HCT116 (cell line): ENCODE measurements around the gene ULBP2. TPM values are rescaled to one million over a fixed set of nuclear protein-coding genes. Genes with fewer than 3 reads are reported as not detected.

Experiments used
- ATAC-seq: fragments of 200-7000 bp; cut with Tn5 transposase; 2 replicates; pipeline ENCODE4 v1.9.1; 2020; ENCODE audit warnings: mild to moderate bottlenecking, moderate library complexity
- BruUV-seq: library from RNA; stranded (reverse); fragments of 400-500 nt; replicated peaks from 2 replicates; lab custom pipeline; 2021; lab: Mats Ljungman, UMichigan
- CTCF ChIA-PET: fragments of 300-600 bp; sonication (Branson Sonifier 250); formaldehyde crosslinking; loops from one replicate; lab custom pipeline; 2021; ENCODE audit warnings: antibody characterized with exemption; lab: Charles Lee
- POLR2A ChIA-PET: fragments of 300-600, 350-600 bp; sonication (Branson Sonifier 250); formaldehyde crosslinking; loops from one replicate; lab custom pipeline; 2021; ENCODE audit warnings: antibody characterized with exemption; lab: Charles Lee
- RAD21 ChIA-PET, 2 experiments: fragments of 300-600 bp; sonication (Branson Sonifier 250); formaldehyde crosslinking; loops; one replicate each; lab custom pipeline; 2023; ENCODE audit warnings: low total read pairs in 2 of 2; ENCODE audit not compliant: uncharacterized antibody in 2 of 2, unreplicated experiment in 2 of 2, low non-redundant PET in 1 of 2; lab: Charles Lee
- DNase-seq: peaks from one replicate; pipeline ENCODE4 v3.0.0-alpha.2; 2010; ENCODE audit warnings: low read depth, low spot score
- H2AFZ ChIP-seq: fragments of 200-600 bp; shearing (Covaris generic), sonication (generic); 2 replicates; pipeline ENCODE4 v1.6.1; 2017; ENCODE audit warnings: low read depth, mixed run types, mixed read lengths, antibody characterized with exemption, low read length; ENCODE audit not compliant: poor library complexity, severe bottlenecking
- H3K27ac ChIP-seq: 2 replicates; pipeline ENCODE4 v1.5.1; 2012; ENCODE audit warnings: low read depth, low read length
- H3K27me3 ChIP-seq: fragments of 200-600 bp; sonication (generic); 2 replicates; pipeline ENCODE4 v1.6.1; 2016; ENCODE audit warnings: mixed run types, low read length, mixed read lengths; ENCODE audit not compliant: insufficient read depth
- H3K36me3 ChIP-seq, 2 experiments: fragments of 200-500 bp in 1 of 2; fragments of 200-600 bp in 1 of 2; sonication (Bioruptor generic) in 1 of 2; sonication (generic) in 1 of 2; 2 replicates each; pipeline versions ENCODE4 v1.5.1 to v1.6.1; 2014 to 2016; ENCODE audit warnings: low read length in 2 of 2, inconsistent platforms in 1 of 2, mixed read lengths in 1 of 2, mixed run types in 1 of 2; ENCODE audit not compliant: insufficient read depth in 2 of 2, control insufficient read depth in 1 of 2
- H3K4me1 ChIP-seq, 2 experiments: fragments of 200-600 bp in 1 of 2; sonication (generic) in 1 of 2; 2 replicates each; pipeline versions ENCODE4 v1.5.1 to v1.6.1; 2012 to 2017; ENCODE audit warnings: low read length in 2 of 2, inconsistent platforms in 1 of 2, mild to moderate bottlenecking in 1 of 2, mixed read lengths in 1 of 2, mixed run types in 1 of 2, moderate library complexity in 1 of 2; ENCODE audit not compliant: insufficient read depth in 2 of 2, control insufficient read depth in 1 of 2
- H3K4me2 ChIP-seq: fragments of 200-600 bp; sonication (generic); 2 replicates; pipeline ENCODE4 v1.6.1; 2017; ENCODE audit warnings: mixed run types, low read length, mixed read lengths
- H3K4me3 ChIP-seq, 2 experiments: fragments of 200-600 bp in 1 of 2; sonication (generic) in 1 of 2; replicated peaks in 1 of 2; 2 replicates each; pipeline ENCODE4 v1.5.1; 2011 to 2016; ENCODE audit warnings: low read length in 2 of 2, control low read depth in 1 of 2, low read depth in 1 of 2, mild to moderate bottlenecking in 1 of 2, mixed read lengths in 1 of 2, mixed run types in 1 of 2
- H3K79me2 ChIP-seq: fragments of 200-600 bp; sonication (generic); 2 replicates; pipeline ENCODE4 v1.6.1; 2017; ENCODE audit warnings: mild to moderate bottlenecking, mixed run types, low read length, moderate library complexity, mixed read lengths; ENCODE audit not compliant: insufficient read depth
- H3K9ac ChIP-seq: fragments of 200-600 bp; sonication (generic); 2 replicates; pipeline ENCODE4 v1.6.1; 2016; ENCODE audit warnings: low read length, mixed read lengths
- H3K9me2 ChIP-seq: fragments of 200-600 bp; sonication (generic), shearing (Covaris generic); 2 replicates; pipeline ENCODE4 v1.6.1; 2017; ENCODE audit warnings: mixed run types, mild to moderate bottlenecking, moderate library complexity; ENCODE audit not compliant: insufficient read depth
- H3K9me3 ChIP-seq, 2 experiments: fragments of 200-500 bp in 1 of 2; fragments of 200-600 bp in 1 of 2; sonication (Bioruptor generic) in 1 of 2; sonication (generic) in 1 of 2; 2 replicates each; pipeline ENCODE4 v1.6.1; 2014 to 2017; ENCODE audit warnings: low read length in 2 of 2, mixed read lengths in 2 of 2, inconsistent platforms in 1 of 2, low read depth in 1 of 2, mild to moderate bottlenecking in 1 of 2, mixed run types in 1 of 2, moderate library complexity in 1 of 2; ENCODE audit not compliant: control insufficient read depth in 1 of 2, insufficient read depth in 1 of 2
- H4K20me1 ChIP-seq: fragments of 200-600 bp; sonication (generic), shearing (Covaris generic); 2 replicates; pipeline ENCODE4 v1.6.1; 2017; ENCODE audit warnings: mixed run types, mild to moderate bottlenecking, moderate library complexity; ENCODE audit not compliant: insufficient read depth
- CEBPB ChIP-seq: IDR thresholded peaks from 2 replicates; pipeline ENCODE4 v1.6.1; 2012; ENCODE audit warnings: low read depth
- EGR1 ChIP-seq: IDR thresholded peaks from 2 replicates; pipeline ENCODE4 v1.6.1; 2012; ENCODE audit warnings: low read depth
- EZH2 ChIP-seq: fragments of 200-600 bp; sonication (generic); IDR thresholded peaks from 2 replicates; pipeline ENCODE4 v1.6.1; 2017; ENCODE audit warnings: antibody characterized with exemption, mixed run types
- EZH2phosphoT487 ChIP-seq: fragments of 200-600 bp; IDR thresholded peaks from 2 replicates; pipeline ENCODE4 v1.6.1; 2018; ENCODE audit warnings: antibody characterized with exemption, borderline replicate concordance
- FOSL1 ChIP-seq: IDR thresholded peaks from 2 replicates; pipeline ENCODE4 v1.6.1; 2012; ENCODE audit warnings: low read depth
- POLR2A ChIP-seq: IDR thresholded peaks from 2 replicates; pipeline ENCODE4 v1.7.0; 2011; ENCODE audit warnings: borderline replicate concordance; ENCODE audit not compliant: insufficient read depth, insufficient read length; ENCODE audit errors: extremely low read depth
- RAD21 ChIP-seq: IDR thresholded peaks from 2 replicates; pipeline ENCODE4 v1.6.1; 2012; ENCODE audit warnings: low read depth, mild to moderate bottlenecking
- SIN3A ChIP-seq: IDR thresholded peaks from 2 replicates; pipeline ENCODE4 v1.6.1; 2012; ENCODE audit warnings: low read depth
- TCF7L2 ChIP-seq: IDR thresholded peaks from 2 replicates; pipeline ENCODE4 v1.7.0; 2011; ENCODE audit warnings: borderline replicate concordance, inconsistent platforms; ENCODE audit not compliant: insufficient read depth, insufficient read length; ENCODE audit errors: extremely low read depth
- ZFX ChIP-seq: fragments of 450-650 bp; IDR thresholded peaks from 2 replicates; pipeline ENCODE4 v1.6.1; 2017
- intact Hi-C: fragments of 100-400 bp; cut with micrococcal nuclease; formaldehyde crosslinking; loops from 2 replicates; pipeline ENCODE4 v1.10.0; 2022
- total RNA-seq: library from RNA; stranded (reverse); gene quantifications from one replicate; pipeline ENCODE4 v1.2.1, GENCODE V29; 2021; ENCODE audit not compliant: unreplicated experiment
- TF ChIP-seq, protein P1 (sequence below): IDR thresholded peaks from 2 replicates; pipeline ENCODE4 v1.6.1; 2012
- TF ChIP-seq, protein P2 (sequence below), 3 experiments: fragments of 200-600 bp in 1 of 3; sonication (generic) in 1 of 3; IDR thresholded peaks in 2 of 3; conservative IDR thresholded peaks in 1 of 3; 2 replicates each; pipeline ENCODE4 v1.5.1; 2012 to 2017; ENCODE audit warnings: low read depth in 2 of 3, low read length in 2 of 3, antibody characterized with exemption in 1 of 3, borderline replicate concordance in 1 of 3, control low read depth in 1 of 3, mild to moderate bottlenecking in 1 of 3, mixed read lengths in 1 of 3, mixed run types in 1 of 3, moderate library complexity in 1 of 3; ENCODE audit not compliant: insufficient read depth in 1 of 3
- TF ChIP-seq, protein P3 (sequence below): IDR thresholded peaks from 2 replicates; pipeline ENCODE4 v1.6.1; 2012

Gene ULBP2
- total RNA-seq, 1 experiment from 2014 or later, result 10.2 TPM

DNA sequence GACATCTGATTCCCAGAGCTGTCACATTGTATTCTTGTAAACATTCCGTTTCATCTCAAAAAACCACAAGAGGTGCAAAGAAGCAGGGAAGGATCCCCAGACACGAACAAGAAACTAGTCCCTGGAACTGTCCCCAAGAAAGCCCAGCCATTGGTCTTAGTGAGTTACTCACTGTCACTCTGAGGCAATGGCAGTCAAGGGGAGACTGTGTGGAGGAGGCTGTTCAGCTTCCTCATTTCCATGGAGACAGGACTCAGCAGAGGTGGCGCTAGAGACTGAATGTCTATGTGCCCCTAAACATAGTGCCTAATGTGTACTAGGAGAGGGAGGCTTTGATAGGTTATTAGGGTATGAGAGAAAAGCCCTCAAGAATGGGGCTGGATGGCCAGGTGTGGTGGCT is 33.0 kb downstream of the ULBP2 start:
- POLR2A ChIA-PET, result no interaction called here

DNA sequence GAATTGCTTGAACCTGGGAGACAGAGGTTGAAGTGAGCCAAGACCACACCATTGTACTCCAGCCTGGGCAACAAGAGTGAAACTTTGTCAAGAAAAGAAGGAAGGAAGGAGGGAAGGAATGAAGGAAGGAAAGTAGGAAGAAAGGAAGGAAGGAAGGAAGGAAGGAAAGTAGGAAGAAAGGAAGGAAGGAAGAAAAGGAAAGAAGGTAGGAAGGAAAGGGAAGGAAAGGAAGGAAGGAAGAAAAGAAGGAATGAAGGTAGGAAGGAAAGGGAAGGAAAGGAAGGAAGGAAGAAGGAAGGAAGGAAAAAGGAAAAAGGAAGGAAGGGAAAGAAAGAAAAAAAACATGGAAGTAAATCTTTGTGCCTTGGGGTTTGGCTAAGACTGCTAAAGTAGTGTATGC is 33.6 kb downstream of the ULBP2 start:
- no peak for DNase-seq
- H3K79me2 ChIP-seq, result no peaks in the 10 kb centered on the region
- no peak overlapping the region for H3K9ac ChIP-seq
- no peak overlapping the region for H2AFZ ChIP-seq
- no TSS peak for BruUV-seq
- ChIA-PET CTCF (no interaction called here), POLR2A (no interaction called here), RAD21 (no interaction called here)
- no peak overlapping the region for H3K4me2 ChIP-seq
- H3K27me3 ChIP-seq, result 0 out of 2 replicates have a peak, but pooled peaks cover 5% of the 10 kb centered on the region
- no peaks in the 10 kb centered on the region for H3K4me1 ChIP-seq
- no peak overlapping the region for H3K27ac ChIP-seq
- no peaks in the 10 kb centered on the region for H3K9me2 ChIP-seq
- intact Hi-C loops, result no loop called here
- H3K4me3 ChIP-seq, result no peak overlapping the region
- no peak for TF ChIP-seq EZH2phosphoT487
- TF ChIP-seq, protein P1, sequence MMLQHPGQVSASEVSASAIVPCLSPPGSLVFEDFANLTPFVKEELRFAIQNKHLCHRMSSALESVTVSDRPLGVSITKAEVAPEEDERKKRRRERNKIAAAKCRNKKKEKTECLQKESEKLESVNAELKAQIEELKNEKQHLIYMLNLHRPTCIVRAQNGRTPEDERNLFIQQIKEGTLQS, result no peak
- TF ChIP-seq FOSL1, result no peak
- no peak for TF ChIP-seq ZFX
- TF ChIP-seq, protein P2, sequence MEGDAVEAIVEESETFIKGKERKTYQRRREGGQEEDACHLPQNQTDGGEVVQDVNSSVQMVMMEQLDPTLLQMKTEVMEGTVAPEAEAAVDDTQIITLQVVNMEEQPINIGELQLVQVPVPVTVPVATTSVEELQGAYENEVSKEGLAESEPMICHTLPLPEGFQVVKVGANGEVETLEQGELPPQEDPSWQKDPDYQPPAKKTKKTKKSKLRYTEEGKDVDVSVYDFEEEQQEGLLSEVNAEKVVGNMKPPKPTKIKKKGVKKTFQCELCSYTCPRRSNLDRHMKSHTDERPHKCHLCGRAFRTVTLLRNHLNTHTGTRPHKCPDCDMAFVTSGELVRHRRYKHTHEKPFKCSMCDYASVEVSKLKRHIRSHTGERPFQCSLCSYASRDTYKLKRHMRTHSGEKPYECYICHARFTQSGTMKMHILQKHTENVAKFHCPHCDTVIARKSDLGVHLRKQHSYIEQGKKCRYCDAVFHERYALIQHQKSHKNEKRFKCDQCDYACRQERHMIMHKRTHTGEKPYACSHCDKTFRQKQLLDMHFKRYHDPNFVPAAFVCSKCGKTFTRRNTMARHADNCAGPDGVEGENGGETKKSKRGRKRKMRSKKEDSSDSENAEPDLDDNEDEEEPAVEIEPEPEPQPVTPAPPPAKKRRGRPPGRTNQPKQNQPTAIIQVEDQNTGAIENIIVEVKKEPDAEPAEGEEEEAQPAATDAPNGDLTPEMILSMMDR (IDR thresholded peaks at IDR 0.05 in 2 of 3, conservative IDR thresholded peaks at IDR 0.05 in 1 of 3; ENCODE audit: borderline replicate concordance in 1 of 3, insufficient read depth in 1 of 3, low read depth in 2 of 3, low read length in 2 of 3), result no peak
- no peak for TF ChIP-seq TCF7L2
- no peak for TF ChIP-seq EZH2
- no peak for TF ChIP-seq POLR2A
- TF ChIP-seq, protein P3, sequence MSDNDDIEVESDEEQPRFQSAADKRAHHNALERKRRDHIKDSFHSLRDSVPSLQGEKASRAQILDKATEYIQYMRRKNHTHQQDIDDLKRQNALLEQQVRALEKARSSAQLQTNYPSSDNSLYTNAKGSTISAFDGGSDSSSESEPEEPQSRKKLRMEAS, result no peak
- no peak for TF ChIP-seq CEBPB
- TF ChIP-seq RAD21, result no peak
- TF ChIP-seq EGR1, result no peak
- TF ChIP-seq, all 23 proteins: peak for 0
- H4K20me1 ChIP-seq, result no peaks in the 10 kb centered on the region
- no peak for ATAC-seq
- no peaks in the 10 kb centered on the region for H3K36me3 ChIP-seq
- H3K9me3 ChIP-seq, result no peaks in the 10 kb centered on the region

More for the DNA sequence above, 33.0 kb downstream of the ULBP2 start:
- Histone ChIP-seq H3K9me2 (no peaks in the 10 kb centered on the region), H3K4me3 (no peak overlapping the region), H3K36me3 (no peaks in the 10 kb centered on the region), H3K9ac (no peak overlapping the region), H3K4me1 (no peaks in the 10 kb centered on the region), H3K27ac (no peak overlapping the region), H3K27me3 (0 out of 2 replicates have a peak, but pooled peaks cover 5% of the 10 kb centered on the region), H2AFZ (no peak overlapping the region), H3K4me2 (no peak overlapping the region), H4K20me1 (no peaks in the 10 kb centered on the region), H3K9me3 (no peaks in the 10 kb centered on the region), H3K79me2 (no peaks in the 10 kb centered on the region)
- intact Hi-C loops, result no loop called here
- peak; percentile 40; the same call in 1 of the 2 replicates for ATAC-seq
- TF ChIP-seq, protein P3, result no peak
- no peak for TF ChIP-seq EZH2phosphoT487
- no peak for TF ChIP-seq SIN3A
- no peak for TF ChIP-seq POLR2A
- no peak for TF ChIP-seq FOSL1
- TF ChIP-seq CEBPB, result no peak
- BruUV-seq, result no TSS peak
- ChIA-PET CTCF (no interaction called here), RAD21 (no interaction called here)
- no peak for DNase-seq
